ENCODE results near the gene ISG20L2. TPM values are rescaled to one million over a fixed set of nuclear protein-coding genes. Genes with fewer than 3 reads are reported as not detected.

The ISG20L2 gene
- total and polyA plus RNA-seq, 2 experiments from 2014 or later = 23.1 to 34.9 TPM

GRCh38 chr1:156749419-156750118 lies 21.0 kb upstream of the ISG20L2 start:
- Histone ChIP-seq H2AFZ (no peak overlapping the region), H3K4me3 (peak overlapping the region; percentile 99), H3F3A (replicated peaks; ENCODE audit: low read depth) (peaks cover 43% of the 10 kb centered on the region), H3K9me2 (ENCODE audit: insufficient read depth) (no peaks in the 10 kb centered on the region), H4K20me1 (replicated peaks; ENCODE audit: insufficient read depth) (peaks cover 16% of the 10 kb centered on the region), H3K27me3 (ENCODE audit: insufficient read depth) (no peaks in the 10 kb centered on the region), H3K36me3 (ENCODE audit: insufficient read depth) (no peaks in the 10 kb centered on the region), H3K79me2 (replicated peaks; ENCODE audit: insufficient read depth) (peaks cover 75% of the 10 kb centered on the region), H3K27ac (ENCODE audit: low read depth) (peak overlapping the region; percentile 98), H3K4me2 (peak overlapping the region; percentile 100), H3K4me1 (ENCODE audit: insufficient read depth) (peaks cover 54% of the 10 kb centered on the region)
- Mint-ChIP-seq H3K27ac (peak overlapping the region; percentile 97), H3K4me1 (peaks cover 59% of the 10 kb centered on the region), H3K36me3 (ENCODE audit: low read depth) (peaks cover 36% of the 10 kb centered on the region), H3K9me3 (no peaks in the 10 kb centered on the region; the same call in 1 of the 3 replicates), H3K4me3 (peak overlapping the region; percentile 89), H3K27me3 (ENCODE audit: insufficient read depth, low read depth, poor library complexity) (peaks cover 24% of the 10 kb centered on the region)
- TF ChIP-seq REST (IDR thresholded peaks at IDR 0.05; ENCODE audit: unreplicated experiment) = no peak
- ATAC-seq (no peak), DNase-seq (ENCODE audit: low spot score) (no peak)

GRCh38 chr1:156748670-156749418 lies 20.3 kb upstream of the ISG20L2 start:
- Histone ChIP-seq H3K4me1 (ENCODE audit: insufficient read depth) (peaks cover 54% of the 10 kb centered on the region), H3F3A (replicated peaks; ENCODE audit: low read depth) (peaks cover 43% of the 10 kb centered on the region), H3K4me3 (peak overlapping the region; percentile 99), H3K79me2 (replicated peaks; ENCODE audit: insufficient read depth) (peaks cover 75% of the 10 kb centered on the region), H3K9me2 (ENCODE audit: insufficient read depth) (no peaks in the 10 kb centered on the region), H3K36me3 (ENCODE audit: insufficient read depth) (no peaks in the 10 kb centered on the region), H2AFZ (no peak overlapping the region), H3K27me3 (ENCODE audit: insufficient read depth) (no peaks in the 10 kb centered on the region), H4K20me1 (replicated peaks; ENCODE audit: insufficient read depth) (peaks cover 16% of the 10 kb centered on the region), H3K27ac (ENCODE audit: low read depth) (peak overlapping the region; percentile 98), H3K4me2 (peak overlapping the region; percentile 100)
- H3K9me3 Mint-ChIP-seq = no peaks in the 10 kb centered on the region; the same call in 1 of the 3 replicates
- no peak for DNase-seq (ENCODE audit: low spot score)
- H3K36me3 Mint-ChIP-seq (ENCODE audit: low read depth) = peaks cover 41% of the 10 kb centered on the region
- TF ChIP-seq NANOG (IDR thresholded peaks at IDR 0.05; ENCODE audit: borderline replicate concordance) (no peak), ETS1 (IDR thresholded peaks at IDR 0.05) (no peak), ZNF114 (CRISPR knock-in tag; IDR thresholded peaks at IDR 0.05) (no peak), JUNB (IDR thresholded peaks at IDR 0.05; ENCODE audit: unreplicated experiment) (no peak)
- no peak for ATAC-seq
- peak overlapping the region; percentile 73 for H3K27ac Mint-ChIP-seq
- peak overlapping the region; percentile 89 for H3K4me3 Mint-ChIP-seq
- H3K27me3 Mint-ChIP-seq (ENCODE audit: insufficient read depth, low read depth, poor library complexity) = peaks cover 24% of the 10 kb centered on the region
- H3K4me1 Mint-ChIP-seq = peaks cover 62% of the 10 kb centered on the region

All from GM23338 (cell line).